Measurements from ENCODE around the gene MEP1A. TPM values are rescaled to one million over a fixed set of nuclear protein-coding genes. Genes with fewer than 3 reads are reported as not detected.

Gene MEP1A
- total RNA-seq, 2 donors from 2014 or later, result not detected

DNA sequence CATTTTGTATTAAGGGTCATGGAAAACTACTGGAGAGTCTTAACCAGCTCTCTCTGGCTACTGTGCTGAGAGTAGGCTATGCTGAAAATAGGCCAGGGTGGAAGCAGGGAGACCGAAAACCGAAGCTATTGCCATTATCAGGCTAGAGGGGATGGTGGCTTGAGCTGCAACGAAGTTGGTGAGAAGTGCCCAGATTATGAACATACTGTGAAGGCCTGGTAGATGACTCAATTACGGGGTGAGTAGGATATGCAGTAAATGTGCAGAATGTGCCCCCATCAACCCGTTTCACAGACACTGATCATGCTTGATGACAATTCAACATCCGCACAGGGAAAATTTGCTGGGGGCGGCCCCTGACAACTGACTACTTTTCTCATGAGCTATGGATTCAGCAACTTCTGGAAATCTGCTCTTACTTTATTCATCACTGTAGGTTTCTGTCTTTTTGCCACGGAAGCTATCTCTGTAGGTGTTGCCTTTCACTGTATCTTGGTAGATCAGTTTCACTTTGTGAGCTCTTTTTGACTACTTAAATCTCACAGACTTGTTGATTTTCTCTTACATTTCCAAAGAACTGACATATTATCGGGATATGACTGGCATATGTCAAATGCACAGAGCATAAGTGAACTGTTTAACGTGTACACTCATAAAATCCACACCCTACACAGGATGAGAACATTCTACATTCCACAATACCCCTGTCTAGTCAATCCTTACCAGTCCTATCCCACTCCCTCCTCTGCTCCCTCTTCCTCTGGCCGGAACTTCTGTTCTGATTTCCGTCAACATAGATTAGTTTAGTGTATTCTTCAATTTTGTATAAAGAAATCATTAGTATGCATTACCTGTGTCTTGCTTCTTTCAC lies 15.5 kb upstream of the MEP1A start:
- Histone ChIP-seq H3K4me1 (ENCODE audit: control insufficient read depth in 1 of 2, low read depth in 2 of 2) (no peaks in the 10 kb centered on the region), H3K9me3 (no peaks in the 10 kb centered on the region), H3K27me3 (replicated peaks; ENCODE audit: insufficient read depth) (no peaks in the 10 kb centered on the region), H3K4me3 (no peak overlapping the region), H3K36me3 (no peaks in the 10 kb centered on the region), H3K27ac (no peak overlapping the region)
- TF ChIP-seq, protein P1, sequence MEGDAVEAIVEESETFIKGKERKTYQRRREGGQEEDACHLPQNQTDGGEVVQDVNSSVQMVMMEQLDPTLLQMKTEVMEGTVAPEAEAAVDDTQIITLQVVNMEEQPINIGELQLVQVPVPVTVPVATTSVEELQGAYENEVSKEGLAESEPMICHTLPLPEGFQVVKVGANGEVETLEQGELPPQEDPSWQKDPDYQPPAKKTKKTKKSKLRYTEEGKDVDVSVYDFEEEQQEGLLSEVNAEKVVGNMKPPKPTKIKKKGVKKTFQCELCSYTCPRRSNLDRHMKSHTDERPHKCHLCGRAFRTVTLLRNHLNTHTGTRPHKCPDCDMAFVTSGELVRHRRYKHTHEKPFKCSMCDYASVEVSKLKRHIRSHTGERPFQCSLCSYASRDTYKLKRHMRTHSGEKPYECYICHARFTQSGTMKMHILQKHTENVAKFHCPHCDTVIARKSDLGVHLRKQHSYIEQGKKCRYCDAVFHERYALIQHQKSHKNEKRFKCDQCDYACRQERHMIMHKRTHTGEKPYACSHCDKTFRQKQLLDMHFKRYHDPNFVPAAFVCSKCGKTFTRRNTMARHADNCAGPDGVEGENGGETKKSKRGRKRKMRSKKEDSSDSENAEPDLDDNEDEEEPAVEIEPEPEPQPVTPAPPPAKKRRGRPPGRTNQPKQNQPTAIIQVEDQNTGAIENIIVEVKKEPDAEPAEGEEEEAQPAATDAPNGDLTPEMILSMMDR (IDR thresholded peaks at IDR 0.05), result no peak
- no peak for DNase-seq (ENCODE audit: low spot score)
- ATAC-seq (ENCODE audit: insufficient number of reproducible peaks, low FRiP score, low read depth), result no peak

DNA sequence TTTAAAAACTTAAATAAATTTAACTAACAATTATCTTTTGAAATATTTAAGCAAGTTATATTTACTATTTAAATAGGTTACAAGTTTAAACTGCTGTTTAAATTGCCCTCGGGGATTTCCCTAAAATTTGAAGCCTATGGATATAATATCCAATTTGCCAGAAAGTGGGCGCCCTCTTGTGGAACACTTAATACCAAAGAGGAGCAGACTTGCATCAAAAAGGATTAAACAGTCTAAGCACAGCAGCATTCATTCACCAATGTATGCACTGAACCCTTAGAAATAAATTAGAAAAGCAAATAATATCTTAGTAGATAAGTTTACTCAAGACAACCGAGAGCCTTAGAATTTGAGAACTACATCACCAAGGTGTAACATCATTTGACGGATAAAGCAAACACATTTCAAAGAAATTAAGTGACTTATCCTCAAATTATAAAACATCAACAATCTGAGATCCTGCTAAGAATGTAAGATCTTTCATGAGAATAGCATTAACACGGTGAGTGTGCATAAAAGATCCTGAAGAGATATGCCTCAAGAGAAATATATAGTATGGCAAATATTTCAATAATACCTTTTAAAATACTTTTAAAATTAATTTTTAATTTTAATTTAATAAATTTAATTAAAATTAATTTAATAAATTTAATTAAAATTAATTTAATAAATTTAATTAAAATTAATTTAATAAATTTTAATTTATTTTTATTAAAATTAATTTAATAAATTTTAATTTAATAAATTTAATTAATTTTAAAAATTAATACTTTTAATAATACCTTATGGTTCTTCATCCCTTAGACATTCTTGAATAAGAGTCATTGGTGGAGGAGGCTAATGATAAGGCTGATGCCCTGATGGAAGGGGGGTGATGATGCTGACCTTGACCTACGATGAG lies 11.5 kb upstream of the MEP1A start:
- Histone ChIP-seq H3K4me3 (no peak overlapping the region), H3K4me1 (ENCODE audit: control insufficient read depth in 1 of 2, low read depth in 2 of 2) (no peaks in the 10 kb centered on the region), H3K9me3 (no peaks in the 10 kb centered on the region), H3K27me3 (replicated peaks; ENCODE audit: insufficient read depth) (no peaks in the 10 kb centered on the region), H3K36me3 (no peaks in the 10 kb centered on the region), H3K27ac (no peak overlapping the region)
- TF ChIP-seq, protein P1 (IDR thresholded peaks at IDR 0.05), result peak; percentile 42
- ATAC-seq (ENCODE audit: insufficient number of reproducible peaks, low FRiP score, low read depth) (no peak), DNase-seq (ENCODE audit: low spot score) (peak; percentile 4)

- H3K36me3 ChIP-seq, result no peaks in the 10 kb centered on the region
- no peaks in the 10 kb centered on the region for H3K27me3 ChIP-seq (replicated peaks; ENCODE audit: insufficient read depth)
- TF ChIP-seq, protein P1 (IDR thresholded peaks at IDR 0.05), result no peak
- ATAC-seq (ENCODE audit: insufficient number of reproducible peaks, low FRiP score, low read depth) (no peak), DNase-seq (ENCODE audit: low spot score) (no peak)
- no peak overlapping the region for H3K27ac ChIP-seq
- no peaks in the 10 kb centered on the region for H3K4me1 ChIP-seq (ENCODE audit: control insufficient read depth in 1 of 2, low read depth in 2 of 2)
- H3K9me3 ChIP-seq, result no peaks in the 10 kb centered on the region
- no peak overlapping the region for H3K4me3 ChIP-seq
Observed at GRCh38 chr6:46784535-46784934, 8.7 kb upstream of the MEP1A start.

- ATAC-seq (ENCODE audit: insufficient number of reproducible peaks, low FRiP score, low read depth) (no peak), DNase-seq (ENCODE audit: low spot score) (no peak)
- TF ChIP-seq, protein P1 (IDR thresholded peaks at IDR 0.05), result no peak
- H3K4me3 ChIP-seq, result no peak overlapping the region
- H3K27me3 ChIP-seq (replicated peaks; ENCODE audit: insufficient read depth), result no peaks in the 10 kb centered on the region
- H3K4me1 ChIP-seq (ENCODE audit: control insufficient read depth in 1 of 2, low read depth in 2 of 2), result no peaks in the 10 kb centered on the region
- H3K9me3 ChIP-seq, result no peaks in the 10 kb centered on the region
- no peaks in the 10 kb centered on the region for H3K36me3 ChIP-seq
- no peak overlapping the region for H3K27ac ChIP-seq
Observed at GRCh38 chr6:46787871-46788540, 5.2 kb upstream of the MEP1A start.

All from thoracic aorta (tissue), 2 donors.